Stomach (tissue), 9 donors: ENCODE results near the gene NRG2. TPM values are rescaled to one million over a fixed set of nuclear protein-coding genes. Genes with fewer than 3 reads are reported as not detected.

Source experiments
- DNase-seq, 2 donors: peaks; one replicate each; pipeline versions ENCODE4 v3.0.0 to v3.0.0-alpha.2; 2013 to 2019
- H3K27ac ChIP-seq, 5 donors: fragments of 200-600 bp in 4 of 5; sonication (generic) in 4 of 5; one replicate each; pipeline ENCODE4 v1.5.1; 2013 to 2019; ENCODE audit warnings: mild to moderate bottlenecking in 1 of 5, moderate library complexity in 1 of 5
- H3K27me3 ChIP-seq, 3 donors: fragments of 200-600 bp; sonication (generic); one replicate each; pipeline ENCODE4 v1.5.1; 2017 to 2019; ENCODE audit warnings: mixed run types in 1 of 3
- H3K36me3 ChIP-seq, 4 donors: fragments of 200-600 bp; sonication (generic); 1 replicate in 3 of 4; 2 replicates in 1 of 4; pipeline ENCODE4 v1.5.1; 2016 to 2019
- H3K4me1 ChIP-seq, 4 donors: fragments of 200-600 bp; sonication (generic); one replicate each; pipeline ENCODE4 v1.5.1; 2016 to 2019
- H3K4me3 ChIP-seq, 4 donors: fragments of 200-600 bp; sonication (generic) in 3 of 4; one replicate each; pipeline ENCODE4 v1.5.1; 2016 to 2019; ENCODE audit warnings: mild to moderate bottlenecking in 1 of 4
- H3K9me3 ChIP-seq, 4 donors: fragments of 200-600 bp; sonication (generic); one replicate each; pipeline ENCODE4 v1.5.1; 2016 to 2019
- CTCF ChIP-seq, 7 experiments: fragments of 450-650 bp in 4 of 7; fragments of 200-600 bp in 3 of 7; sonication (generic) in 3 of 7; IDR thresholded peaks; one replicate each; pipeline ENCODE4 v1.5.1; 2016 to 2019; ENCODE audit warnings: antibody characterized with exemption in 7 of 7, control low read depth in 2 of 7, mild to moderate bottlenecking in 1 of 7
- EP300 ChIP-seq: sonication (generic); formaldehyde crosslinking; IDR thresholded peaks from one replicate; pipeline ENCODE4 v1.6.1; 2017; ENCODE audit warnings: antibody characterized with exemption
- POLR2A ChIP-seq, 4 donors: fragments of 450-650 bp; IDR thresholded peaks; one replicate each; pipeline ENCODE4 v1.6.1; 2016; ENCODE audit warnings: antibody characterized with exemption in 4 of 4, control low read depth in 2 of 4, mild to moderate bottlenecking in 1 of 4, moderate library complexity in 1 of 4
- POLR2AphosphoS5 ChIP-seq, 3 donors: sonication (generic); formaldehyde crosslinking; IDR thresholded peaks; one replicate each; pipeline ENCODE4 v1.6.1; 2016; ENCODE audit warnings: antibody characterized with exemption in 3 of 3
- WGBS, 5 donors: extraction: QIAGEN DNeasy Blood & Tissue Kit in 3 of 5; methylation state at CpG; one replicate each; pipeline versions ENCODE4 v1.1.5 to v1.1.7; 2013 to 2018; 5-methylcytosine and 5-hydroxymethylcytosine counted together
- intact Hi-C: fragments of 100-400 bp; cut with DNase I; formaldehyde crosslinking; loops from one replicate; pipeline ENCODE4 v1.15.1; 2023; ENCODE audit warnings: low total_unique reads
- polyA plus RNA-seq, 3 donors: library from polyadenylated mRNA; stranded (reverse); fragments of 200-250 nt; gene quantifications; one replicate each; pipeline ENCODE4 v1.2.3, GENCODE V29; 2013
- total RNA-seq, 5 donors: library from RNA; depleted of rRNA; stranded (reverse); fragments of >200 nt; gene quantifications; one replicate each; pipeline versions ENCODE4 v1.1.0 to v1.2.3, GENCODE V29; 2014 to 2016
- donor health status: healthy with polysubstance abuse.
- donor health status: Bipolar disorder and iron deficiency.
- donor health status: healthy.

The NRG2 gene
- total and polyA plus RNA-seq, 8 donors: 0.25 to 22.2 (median 1.2) TPM; not detected in 1

- Histone ChIP-seq H3K27ac (no peak overlapping the region), H3K4me3 (no peak overlapping the region), H3K4me1 (no peaks in the 10 kb centered on the region), H3K9me3 (no peaks in the 10 kb centered on the region), H3K36me3 (no peaks in the 10 kb centered on the region), H3K27me3 (peaks cover 0 to 12% (median 0%) of the 10 kb centered on the region in 3 donors)
- intact Hi-C loops: no loop called here
- no peak for DNase-seq
- TF ChIP-seq POLR2AphosphoS5 (IDR thresholded peaks at IDR 0.05) (no peak), EP300 (no peak), POLR2A (IDR thresholded peaks at IDR 0.05) (no peak), CTCF (IDR thresholded peaks at IDR 0.05) (no peak)
These were observed 60.2 kb downstream of the NRG2 start for GRCh38 chr5:139982975-139983240.

GRCh38 chr5:139982157-139982974 lies 60.7 kb downstream of the NRG2 start:
- Histone ChIP-seq H3K36me3 (no peaks in the 10 kb centered on the region), H3K9me3 (no peaks in the 10 kb centered on the region), H3K27ac (no peak overlapping the region), H3K27me3 (peaks cover 0 to 12% (median 0%) of the 10 kb centered on the region in 3 donors), H3K4me1 (no peaks in the 10 kb centered on the region), H3K4me3 (no peak overlapping the region)
- intact Hi-C loops: no loop called here
- no peak for TF ChIP-seq POLR2A (IDR thresholded peaks at IDR 0.05)
- no peak for TF ChIP-seq POLR2AphosphoS5 (IDR thresholded peaks at IDR 0.05)
- no peak for TF ChIP-seq CTCF (IDR thresholded peaks at IDR 0.05)
- no peak for TF ChIP-seq EP300
- DNase-seq: peak; percentile 34 to 71
- WGBS, 5 donors: 66 to 70% (median 66%) methylated on average over 15 of the region's 15 CpGs

- Histone ChIP-seq H3K36me3 (no peaks in the 10 kb centered on the region), H3K4me1 (no peaks in the 10 kb centered on the region), H3K4me3 (no peak overlapping the region), H3K9me3 (no peaks in the 10 kb centered on the region), H3K27me3 (peaks cover 0 to 12% (median 0%) of the 10 kb centered on the region in 3 donors), H3K27ac (no peak overlapping the region)
- 71 to 87% (median 83%) methylated on average over 3 of the region's 3 CpGs for WGBS, 5 donors
- intact Hi-C loops: no loop called here
- TF ChIP-seq EP300 (no peak), CTCF (IDR thresholded peaks at IDR 0.05) (no peak), POLR2AphosphoS5 (IDR thresholded peaks at IDR 0.05) (no peak), POLR2A (IDR thresholded peaks at IDR 0.05) (no peak)
- no peak for DNase-seq
These were observed 62.3 kb downstream of the NRG2 start for GRCh38 chr5:139980765-139981164.

GRCh38 chr5:139979943-139980342 lies 63.2 kb downstream of the NRG2 start:
- DNase-seq: no peak
- no peak overlapping the region for H3K27ac ChIP-seq
- no peaks in the 10 kb centered on the region for H3K9me3 ChIP-seq
- intact Hi-C loops: no loop called here
- H3K4me3 ChIP-seq: no peak overlapping the region
- no peak for TF ChIP-seq POLR2A (IDR thresholded peaks at IDR 0.05)
- WGBS, 5 donors: 63 to 79% (median 78%) methylated on average over 2 of the region's 2 CpGs
- H3K4me1 ChIP-seq: no peaks in the 10 kb centered on the region
- H3K27me3 ChIP-seq: peaks cover 0 to 12% (median 0%) of the 10 kb centered on the region in 3 donors
- H3K36me3 ChIP-seq: no peaks in the 10 kb centered on the region

GRCh38 chr5:139979518-139979917 lies 63.6 kb downstream of the NRG2 start:
- Histone ChIP-seq H3K4me3 (no peak overlapping the region), H3K36me3 (no peaks in the 10 kb centered on the region), H3K27me3 (peaks cover 0 to 12% (median 0%) of the 10 kb centered on the region in 3 donors), H3K4me1 (no peaks in the 10 kb centered on the region), H3K27ac (no peak overlapping the region), H3K9me3 (no peaks in the 10 kb centered on the region)
- no peak for DNase-seq
- TF ChIP-seq POLR2AphosphoS5 (IDR thresholded peaks at IDR 0.05) (no peak), POLR2A (IDR thresholded peaks at IDR 0.05) (no peak), CTCF (IDR thresholded peaks at IDR 0.05) (no peak), EP300 (no peak)
- intact Hi-C loops: no loop called here
- WGBS, 5 donors: 80 to 87% (median 83%) methylated on average over 3 of the region's 3 CpGs
